DND-41 (cell line): Measurements from ENCODE around the gene CYP8B1.

Experiments
- ATAC-seq: fragments of 200-7000 bp; cut with Tn5 transposase; 3 replicates; pipeline ENCODE4 v1.9.1; 2021; ENCODE audit warnings: low read depth; ENCODE audit not compliant: insufficient read depth
- DNase-seq: peaks from one replicate; pipeline ENCODE4 v3.0.0-alpha.2; 2020
- H2AFZ ChIP-seq: 2 replicates; pipeline ENCODE4 v1.6.0; 2012; ENCODE audit warnings: low read depth, low read length
- H3K27ac ChIP-seq: 2 replicates; pipeline ENCODE4 v1.5.1; 2012; ENCODE audit warnings: low read length, inconsistent platforms
- H3K27me3 ChIP-seq: fragments of 200-600 bp; sonication (generic); 2 replicates; pipeline ENCODE4 v1.6.0; 2012; ENCODE audit warnings: low read length, mild to moderate bottlenecking, inconsistent platforms; ENCODE audit not compliant: insufficient read depth, poor library complexity
- H3K36me3 ChIP-seq: 2 replicates; pipeline ENCODE4 v1.5.1; 2012; ENCODE audit warnings: low read length, inconsistent platforms; ENCODE audit not compliant: insufficient read depth
- H3K4me1 ChIP-seq: 2 replicates; pipeline ENCODE4 v1.5.1; 2012; ENCODE audit warnings: mild to moderate bottlenecking, low read length; ENCODE audit not compliant: insufficient read depth
- H3K4me2 ChIP-seq: 2 replicates; pipeline ENCODE4 v1.6.0; 2012; ENCODE audit warnings: mild to moderate bottlenecking, moderate library complexity, low read length, inconsistent platforms; ENCODE audit not compliant: insufficient read depth
- H3K4me3 ChIP-seq, 2 experiments: fragments of 200-600 bp in 1 of 2; shearing (Covaris generic) in 1 of 2; 2 replicates each; pipeline ENCODE4 v1.5.1; 2012 to 2016; ENCODE audit warnings: inconsistent platforms in 2 of 2, low read length in 2 of 2, mild to moderate bottlenecking in 2 of 2, low read depth in 1 of 2, moderate library complexity in 1 of 2
- H3K79me2 ChIP-seq: 2 replicates; pipeline ENCODE4 v1.6.0; 2012; ENCODE audit warnings: low read length, inconsistent platforms; ENCODE audit not compliant: insufficient read depth
- H3K9ac ChIP-seq: 2 replicates; pipeline ENCODE4 v1.6.0; 2012; ENCODE audit warnings: low read depth, mild to moderate bottlenecking, inconsistent platforms, low read length, moderate library complexity
- H3K9me3 ChIP-seq: 2 replicates; pipeline ENCODE4 v1.5.1; 2012; ENCODE audit warnings: low read length, moderate library complexity, mild to moderate bottlenecking, inconsistent platforms; ENCODE audit not compliant: insufficient read depth, severe bottlenecking
- H4K20me1 ChIP-seq: 2 replicates; pipeline ENCODE4 v1.6.0; 2012; ENCODE audit warnings: low read length; ENCODE audit not compliant: insufficient read depth
- EZH2 ChIP-seq: IDR thresholded peaks from 3 replicates; pipeline ENCODE4 v1.6.1; 2012; ENCODE audit warnings: borderline replicate concordance, low read depth, mild to moderate bottlenecking, moderate library complexity, low read length, inconsistent platforms; ENCODE audit not compliant: severe bottlenecking
- TF ChIP-seq, protein P1 (sequence below): IDR thresholded peaks from 2 replicates; pipeline ENCODE4 v1.5.1; 2012; ENCODE audit warnings: borderline replicate concordance, low read length, moderate library complexity, mild to moderate bottlenecking; ENCODE audit not compliant: poor library complexity, severe bottlenecking; ENCODE audit errors: extremely low read depth

The CYP8B1 gene

GRCh38 chr3:42836150-42837123 is 39.2 kb downstream of the CYP8B1 start:
- Histone ChIP-seq H2AFZ (no peak overlapping the region), H3K4me2 (no peak overlapping the region), H3K36me3 (no peaks in the 10 kb centered on the region), H4K20me1 (no peaks in the 10 kb centered on the region), H3K9ac (no peak overlapping the region), H3K27ac (no peak overlapping the region), H3K79me2 (no peaks in the 10 kb centered on the region), H3K27me3 (no peaks in the 10 kb centered on the region), H3K4me1 (no peaks in the 10 kb centered on the region), H3K4me3 (no peak overlapping the region), H3K9me3 (no peaks in the 10 kb centered on the region)
- ATAC-seq: no peak
- DNase-seq: no peak
- no peak for TF ChIP-seq EZH2
- TF ChIP-seq, protein P1, sequence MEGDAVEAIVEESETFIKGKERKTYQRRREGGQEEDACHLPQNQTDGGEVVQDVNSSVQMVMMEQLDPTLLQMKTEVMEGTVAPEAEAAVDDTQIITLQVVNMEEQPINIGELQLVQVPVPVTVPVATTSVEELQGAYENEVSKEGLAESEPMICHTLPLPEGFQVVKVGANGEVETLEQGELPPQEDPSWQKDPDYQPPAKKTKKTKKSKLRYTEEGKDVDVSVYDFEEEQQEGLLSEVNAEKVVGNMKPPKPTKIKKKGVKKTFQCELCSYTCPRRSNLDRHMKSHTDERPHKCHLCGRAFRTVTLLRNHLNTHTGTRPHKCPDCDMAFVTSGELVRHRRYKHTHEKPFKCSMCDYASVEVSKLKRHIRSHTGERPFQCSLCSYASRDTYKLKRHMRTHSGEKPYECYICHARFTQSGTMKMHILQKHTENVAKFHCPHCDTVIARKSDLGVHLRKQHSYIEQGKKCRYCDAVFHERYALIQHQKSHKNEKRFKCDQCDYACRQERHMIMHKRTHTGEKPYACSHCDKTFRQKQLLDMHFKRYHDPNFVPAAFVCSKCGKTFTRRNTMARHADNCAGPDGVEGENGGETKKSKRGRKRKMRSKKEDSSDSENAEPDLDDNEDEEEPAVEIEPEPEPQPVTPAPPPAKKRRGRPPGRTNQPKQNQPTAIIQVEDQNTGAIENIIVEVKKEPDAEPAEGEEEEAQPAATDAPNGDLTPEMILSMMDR: no peak

DNA sequence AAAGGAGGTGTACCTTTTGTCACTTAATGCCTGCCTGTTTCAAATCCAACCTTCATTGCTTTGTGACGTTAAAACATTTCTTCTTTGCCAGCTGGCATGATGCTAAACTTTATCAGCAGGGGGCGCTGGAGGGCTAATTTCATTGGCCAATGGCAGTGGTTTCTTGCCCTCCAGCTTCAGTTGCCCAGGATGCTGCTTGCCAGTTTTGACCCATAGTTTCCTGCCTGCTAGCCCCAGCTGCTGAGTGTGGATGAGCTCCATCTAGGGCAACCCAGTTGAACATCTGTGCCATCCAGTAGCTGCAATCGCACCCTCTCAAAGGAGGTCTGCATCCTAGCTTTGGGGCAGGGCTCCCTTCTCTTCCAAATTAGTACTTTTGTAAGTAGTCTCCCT is 44.4 kb downstream of the CYP8B1 start:
- no peak for TF ChIP-seq EZH2
- TF ChIP-seq, protein P1: peak; percentile 88
- Histone ChIP-seq H3K27ac (no peak overlapping the region), H3K27me3 (peaks cover 5% of the 10 kb centered on the region), H3K4me1 (no peaks in the 10 kb centered on the region), H3K79me2 (no peaks in the 10 kb centered on the region), H3K9ac (no peak overlapping the region), H4K20me1 (no peaks in the 10 kb centered on the region), H3K4me2 (no peak overlapping the region), H3K4me3 (no peak overlapping the region), H2AFZ (0 out of 2 replicates have a peak overlapping the region, but pooled peaks have one; percentile 8), H3K36me3 (no peaks in the 10 kb centered on the region), H3K9me3 (no peaks in the 10 kb centered on the region)
- peak; percentile 87 for ATAC-seq
- DNase-seq: peak; percentile 75

DNA sequence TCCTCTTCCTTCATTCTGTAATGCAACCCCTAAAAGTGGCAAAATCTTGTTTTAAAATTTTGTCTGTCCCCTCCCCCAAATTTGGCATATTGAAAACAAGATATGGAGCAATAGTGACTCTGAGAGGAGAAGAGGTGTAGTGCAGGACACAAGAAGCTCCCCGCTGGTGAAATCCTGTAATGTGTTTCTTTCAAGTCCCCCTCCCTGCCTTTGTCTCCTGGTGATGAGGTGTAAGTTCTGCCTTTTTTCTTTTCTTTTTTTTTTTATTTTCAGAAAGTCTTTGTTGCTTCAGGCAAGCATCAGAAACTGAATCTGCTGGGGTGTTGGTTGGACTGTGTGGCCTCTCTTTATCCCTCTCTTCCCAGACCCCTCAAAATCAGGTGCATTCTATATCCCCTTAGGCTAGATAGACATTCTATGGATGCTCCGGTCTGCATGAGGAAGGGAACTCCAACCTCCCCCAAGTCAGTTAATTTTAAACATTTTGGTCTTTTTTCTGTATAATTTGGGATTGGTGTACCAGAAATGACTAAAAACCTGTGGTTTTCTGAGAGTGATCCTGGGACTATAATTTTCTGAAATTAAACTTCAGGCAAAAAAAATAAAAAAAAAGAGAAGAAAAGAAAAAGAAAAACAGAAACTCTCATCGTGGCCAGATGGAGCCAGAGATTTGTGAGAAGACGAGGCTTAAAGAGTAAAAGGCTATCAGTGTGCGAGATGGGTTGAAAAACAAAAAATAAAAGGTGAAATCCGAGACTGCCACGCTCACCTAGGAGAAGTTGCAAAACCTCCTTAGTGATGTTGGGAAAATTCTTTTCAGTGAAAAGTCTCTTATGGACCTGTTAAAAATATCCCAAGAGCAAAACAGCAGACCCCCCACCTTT is 45.0 kb downstream of the CYP8B1 start:
- no peak for ATAC-seq
- no peak overlapping the region for H3K4me3 ChIP-seq
- TF ChIP-seq, protein P1: peak; percentile 47
- TF ChIP-seq EZH2: no peak
- peaks cover 5% of the 10 kb centered on the region for H3K27me3 ChIP-seq
- H3K9me3 ChIP-seq: no peaks in the 10 kb centered on the region
- H3K36me3 ChIP-seq: no peaks in the 10 kb centered on the region
- no peak overlapping the region for H3K9ac ChIP-seq
- H3K4me1 ChIP-seq: no peaks in the 10 kb centered on the region
- no peak overlapping the region for H3K4me2 ChIP-seq
- no peaks in the 10 kb centered on the region for H3K79me2 ChIP-seq
- H2AFZ ChIP-seq: 0 out of 2 replicates have a peak overlapping the region, but pooled peaks have one; percentile 8
- H3K27ac ChIP-seq: no peak overlapping the region
- DNase-seq: no peak
- no peaks in the 10 kb centered on the region for H4K20me1 ChIP-seq
